IPS DF 4.7 (cell line): ENCODE data around the gene EPB41L1.

ENCODE experiments used
- DNase-seq: peaks from one replicate; pipeline ENCODE4 v3.0.0-alpha.2; 2013; ENCODE audit warnings: low spot score; ENCODE audit errors: extremely low read depth

EPB41L1 gene

GRCh38 chr20:36218380-36219064 is 64.0 kb downstream of the EPB41L1 start:
- DNase-seq = no peak

GRCh38 chr20:36219671-36220220 is 65.2 kb downstream of the EPB41L1 start:
- DNase-seq = no peak

- no peak for DNase-seq
These were observed 71.1 kb downstream of the EPB41L1 start for GRCh38 chr20:36225666-36226065.

GRCh38 chr20:36228770-36229169 is 74.2 kb downstream of the EPB41L1 start:
- no peak for DNase-seq

GRCh38 chr20:36230019-36230418 is 75.5 kb downstream of the EPB41L1 start:
- no peak for DNase-seq

GRCh38 chr20:36231331-36231730 is 76.8 kb downstream of the EPB41L1 start:
- no peak for DNase-seq

- no peak for DNase-seq
These were observed 80.3 kb downstream of the EPB41L1 start for GRCh38 chr20:36234771-36235320.

GRCh38 chr20:36235892-36236785 is 81.6 kb downstream of the EPB41L1 start, which contains the start of gene AAR2:
AAR2 (plus strand) TSS chr20:36236478; CDS start chr20:36239869, 3,391 bp downstream.
- no peak for DNase-seq

- DNase-seq = no peak
These were observed 82.2 kb downstream of the EPB41L1 start for GRCh38 chr20:36236786-36237121.

GRCh38 chr20:36237477-36237876 is 82.9 kb downstream of the EPB41L1 start:
- DNase-seq = no peak

GRCh38 chr20:36238153-36238552 is 83.6 kb downstream of the EPB41L1 start:
- no peak for DNase-seq

- DNase-seq = no peak
These were observed 84.2 kb downstream of the EPB41L1 start for GRCh38 chr20:36238760-36239159.

- no peak for DNase-seq
These were observed 85.5 kb downstream of the EPB41L1 start for GRCh38 chr20:36240076-36240475.

- no peak for DNase-seq
These were observed 87.1 kb downstream of the EPB41L1 start for GRCh38 chr20:36241678-36242077.

GRCh38 chr20:36243726-36244125 is 89.2 kb downstream of the EPB41L1 start:
- DNase-seq = no peak

GRCh38 chr20:36246401-36246800 is 91.9 kb downstream of the EPB41L1 start:
- no peak for DNase-seq

GRCh38 chr20:36248836-36249235 is 94.3 kb downstream of the EPB41L1 start:
- no peak for DNase-seq

GRCh38 chr20:36249450-36249849 is 94.9 kb downstream of the EPB41L1 start:
- no peak for DNase-seq

- no peak for DNase-seq
These were observed 96.9 kb downstream of the EPB41L1 start for GRCh38 chr20:36251426-36251825.

- DNase-seq = no peak
These were observed 98.0 kb downstream of the EPB41L1 start for GRCh38 chr20:36252511-36252910.

- DNase-seq = no peak
These were observed 98.5 kb downstream of the EPB41L1 start for GRCh38 chr20:36253036-36253435.

GRCh38 chr20:36254076-36254475 is 99.5 kb downstream of the EPB41L1 start:
- DNase-seq = no peak
